ENCODE measurements around the gene CAV1. TPM values are rescaled to one million over a fixed set of nuclear protein-coding genes. Genes with fewer than 3 reads are reported as not detected.

Gene CAV1
- total and polyA plus RNA-seq, 2 experiments from 2014 or later = 16.0 to 21.1 TPM

DNA sequence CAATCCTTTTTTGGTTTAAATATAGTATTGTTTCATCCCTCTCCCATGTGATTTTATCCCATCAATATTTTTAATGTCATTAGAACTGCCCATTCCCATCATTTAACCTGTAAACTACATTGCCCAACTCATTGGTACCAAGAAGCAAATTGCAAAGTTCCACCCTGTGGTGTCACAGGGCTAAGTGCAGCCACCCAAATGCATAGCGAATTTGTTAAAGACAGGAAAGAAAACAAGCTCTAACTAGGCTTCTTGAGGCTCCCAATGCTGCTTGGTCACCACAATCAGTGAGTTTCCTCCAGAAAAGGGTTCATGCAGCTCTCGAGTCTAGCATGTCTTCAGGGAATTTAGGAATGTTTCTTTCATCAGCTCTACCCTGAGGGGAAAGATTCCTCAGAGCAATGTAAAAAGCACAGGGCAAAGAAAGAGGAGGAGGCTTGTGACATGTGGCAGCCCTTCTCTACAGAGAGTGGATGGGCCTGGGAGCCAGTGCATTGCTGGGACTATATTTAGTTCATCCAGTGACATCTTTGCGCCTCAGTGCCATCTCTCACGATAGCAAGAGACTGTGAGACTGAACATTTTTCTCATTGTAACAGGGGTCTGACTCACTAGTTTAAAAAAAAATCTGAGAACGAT, 58.1 kb downstream of the CAV1 start:
- Histone ChIP-seq H3F3A (replicated peaks; ENCODE audit: low read depth) (no peaks in the 10 kb centered on the region), H3K27ac (ENCODE audit: low read depth) (no peak overlapping the region), H3K79me2 (replicated peaks; ENCODE audit: insufficient read depth) (no peaks in the 10 kb centered on the region), H3K4me2 (no peak overlapping the region), H3K4me3 (no peak overlapping the region), H4K20me1 (replicated peaks; ENCODE audit: insufficient read depth) (no peaks in the 10 kb centered on the region), H3K4me1 (ENCODE audit: insufficient read depth) (no peaks in the 10 kb centered on the region), H3K36me3 (ENCODE audit: insufficient read depth) (no peaks in the 10 kb centered on the region), H3K27me3 (ENCODE audit: insufficient read depth) (no peaks in the 10 kb centered on the region), H3K9me2 (ENCODE audit: insufficient read depth) (peaks cover 6% of the 10 kb centered on the region), H2AFZ (no peak overlapping the region)
- Mint-ChIP-seq H3K27me3 (ENCODE audit: insufficient read depth, low read depth, poor library complexity) (no peaks in the 10 kb centered on the region), H3K4me1 (no peaks in the 10 kb centered on the region; the same call in 1 of the 3 replicates), H3K9me3 (no peaks in the 10 kb centered on the region), H3K36me3 (ENCODE audit: low read depth) (no peaks in the 10 kb centered on the region), H3K4me3 (no peak overlapping the region), H3K27ac (no peak overlapping the region)
- DNase-seq (ENCODE audit: low spot score) (no peak), ATAC-seq (no peak)
- TF ChIP-seq ZNF331 (CRISPR knock-in tag; IDR thresholded peaks at IDR 0.05; ENCODE audit: low read depth) (no peak), EZH2 (IDR thresholded peaks at IDR 0.05; ENCODE audit: low read depth, unreplicated experiment) (no peak), STAT1 (IDR thresholded peaks at IDR 0.05; ENCODE audit: unreplicated experiment) (no peak), REST (IDR thresholded peaks at IDR 0.05; ENCODE audit: unreplicated experiment) (no peak), CREB1 (CRISPR knock-in tag; IDR thresholded peaks at IDR 0.05; ENCODE audit: low read depth) (no peak), EZH2phosphoT487 (IDR thresholded peaks at IDR 0.05; ENCODE audit: unreplicated experiment) (no peak), JUNB (IDR thresholded peaks at IDR 0.05; ENCODE audit: unreplicated experiment) (no peak), NANOG (IDR thresholded peaks at IDR 0.05; ENCODE audit: borderline replicate concordance) (no peak), POLR2AphosphoS5 (IDR thresholded peaks at IDR 0.05; ENCODE audit: low read depth) (no peak), ZNF114 (CRISPR knock-in tag; IDR thresholded peaks at IDR 0.05) (no peak)
- TF ChIP-seq, protein P1, sequence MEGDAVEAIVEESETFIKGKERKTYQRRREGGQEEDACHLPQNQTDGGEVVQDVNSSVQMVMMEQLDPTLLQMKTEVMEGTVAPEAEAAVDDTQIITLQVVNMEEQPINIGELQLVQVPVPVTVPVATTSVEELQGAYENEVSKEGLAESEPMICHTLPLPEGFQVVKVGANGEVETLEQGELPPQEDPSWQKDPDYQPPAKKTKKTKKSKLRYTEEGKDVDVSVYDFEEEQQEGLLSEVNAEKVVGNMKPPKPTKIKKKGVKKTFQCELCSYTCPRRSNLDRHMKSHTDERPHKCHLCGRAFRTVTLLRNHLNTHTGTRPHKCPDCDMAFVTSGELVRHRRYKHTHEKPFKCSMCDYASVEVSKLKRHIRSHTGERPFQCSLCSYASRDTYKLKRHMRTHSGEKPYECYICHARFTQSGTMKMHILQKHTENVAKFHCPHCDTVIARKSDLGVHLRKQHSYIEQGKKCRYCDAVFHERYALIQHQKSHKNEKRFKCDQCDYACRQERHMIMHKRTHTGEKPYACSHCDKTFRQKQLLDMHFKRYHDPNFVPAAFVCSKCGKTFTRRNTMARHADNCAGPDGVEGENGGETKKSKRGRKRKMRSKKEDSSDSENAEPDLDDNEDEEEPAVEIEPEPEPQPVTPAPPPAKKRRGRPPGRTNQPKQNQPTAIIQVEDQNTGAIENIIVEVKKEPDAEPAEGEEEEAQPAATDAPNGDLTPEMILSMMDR (conservative IDR thresholded peaks at IDR 0.05; ENCODE audit: low read depth in 2 of 2) = no peak
- TF ChIP-seq, protein P2, sequence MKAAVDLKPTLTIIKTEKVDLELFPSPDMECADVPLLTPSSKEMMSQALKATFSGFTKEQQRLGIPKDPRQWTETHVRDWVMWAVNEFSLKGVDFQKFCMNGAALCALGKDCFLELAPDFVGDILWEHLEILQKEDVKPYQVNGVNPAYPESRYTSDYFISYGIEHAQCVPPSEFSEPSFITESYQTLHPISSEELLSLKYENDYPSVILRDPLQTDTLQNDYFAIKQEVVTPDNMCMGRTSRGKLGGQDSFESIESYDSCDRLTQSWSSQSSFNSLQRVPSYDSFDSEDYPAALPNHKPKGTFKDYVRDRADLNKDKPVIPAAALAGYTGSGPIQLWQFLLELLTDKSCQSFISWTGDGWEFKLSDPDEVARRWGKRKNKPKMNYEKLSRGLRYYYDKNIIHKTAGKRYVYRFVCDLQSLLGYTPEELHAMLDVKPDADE (IDR thresholded peaks at IDR 0.05) = no peak
- TF ChIP-seq, protein P3, sequence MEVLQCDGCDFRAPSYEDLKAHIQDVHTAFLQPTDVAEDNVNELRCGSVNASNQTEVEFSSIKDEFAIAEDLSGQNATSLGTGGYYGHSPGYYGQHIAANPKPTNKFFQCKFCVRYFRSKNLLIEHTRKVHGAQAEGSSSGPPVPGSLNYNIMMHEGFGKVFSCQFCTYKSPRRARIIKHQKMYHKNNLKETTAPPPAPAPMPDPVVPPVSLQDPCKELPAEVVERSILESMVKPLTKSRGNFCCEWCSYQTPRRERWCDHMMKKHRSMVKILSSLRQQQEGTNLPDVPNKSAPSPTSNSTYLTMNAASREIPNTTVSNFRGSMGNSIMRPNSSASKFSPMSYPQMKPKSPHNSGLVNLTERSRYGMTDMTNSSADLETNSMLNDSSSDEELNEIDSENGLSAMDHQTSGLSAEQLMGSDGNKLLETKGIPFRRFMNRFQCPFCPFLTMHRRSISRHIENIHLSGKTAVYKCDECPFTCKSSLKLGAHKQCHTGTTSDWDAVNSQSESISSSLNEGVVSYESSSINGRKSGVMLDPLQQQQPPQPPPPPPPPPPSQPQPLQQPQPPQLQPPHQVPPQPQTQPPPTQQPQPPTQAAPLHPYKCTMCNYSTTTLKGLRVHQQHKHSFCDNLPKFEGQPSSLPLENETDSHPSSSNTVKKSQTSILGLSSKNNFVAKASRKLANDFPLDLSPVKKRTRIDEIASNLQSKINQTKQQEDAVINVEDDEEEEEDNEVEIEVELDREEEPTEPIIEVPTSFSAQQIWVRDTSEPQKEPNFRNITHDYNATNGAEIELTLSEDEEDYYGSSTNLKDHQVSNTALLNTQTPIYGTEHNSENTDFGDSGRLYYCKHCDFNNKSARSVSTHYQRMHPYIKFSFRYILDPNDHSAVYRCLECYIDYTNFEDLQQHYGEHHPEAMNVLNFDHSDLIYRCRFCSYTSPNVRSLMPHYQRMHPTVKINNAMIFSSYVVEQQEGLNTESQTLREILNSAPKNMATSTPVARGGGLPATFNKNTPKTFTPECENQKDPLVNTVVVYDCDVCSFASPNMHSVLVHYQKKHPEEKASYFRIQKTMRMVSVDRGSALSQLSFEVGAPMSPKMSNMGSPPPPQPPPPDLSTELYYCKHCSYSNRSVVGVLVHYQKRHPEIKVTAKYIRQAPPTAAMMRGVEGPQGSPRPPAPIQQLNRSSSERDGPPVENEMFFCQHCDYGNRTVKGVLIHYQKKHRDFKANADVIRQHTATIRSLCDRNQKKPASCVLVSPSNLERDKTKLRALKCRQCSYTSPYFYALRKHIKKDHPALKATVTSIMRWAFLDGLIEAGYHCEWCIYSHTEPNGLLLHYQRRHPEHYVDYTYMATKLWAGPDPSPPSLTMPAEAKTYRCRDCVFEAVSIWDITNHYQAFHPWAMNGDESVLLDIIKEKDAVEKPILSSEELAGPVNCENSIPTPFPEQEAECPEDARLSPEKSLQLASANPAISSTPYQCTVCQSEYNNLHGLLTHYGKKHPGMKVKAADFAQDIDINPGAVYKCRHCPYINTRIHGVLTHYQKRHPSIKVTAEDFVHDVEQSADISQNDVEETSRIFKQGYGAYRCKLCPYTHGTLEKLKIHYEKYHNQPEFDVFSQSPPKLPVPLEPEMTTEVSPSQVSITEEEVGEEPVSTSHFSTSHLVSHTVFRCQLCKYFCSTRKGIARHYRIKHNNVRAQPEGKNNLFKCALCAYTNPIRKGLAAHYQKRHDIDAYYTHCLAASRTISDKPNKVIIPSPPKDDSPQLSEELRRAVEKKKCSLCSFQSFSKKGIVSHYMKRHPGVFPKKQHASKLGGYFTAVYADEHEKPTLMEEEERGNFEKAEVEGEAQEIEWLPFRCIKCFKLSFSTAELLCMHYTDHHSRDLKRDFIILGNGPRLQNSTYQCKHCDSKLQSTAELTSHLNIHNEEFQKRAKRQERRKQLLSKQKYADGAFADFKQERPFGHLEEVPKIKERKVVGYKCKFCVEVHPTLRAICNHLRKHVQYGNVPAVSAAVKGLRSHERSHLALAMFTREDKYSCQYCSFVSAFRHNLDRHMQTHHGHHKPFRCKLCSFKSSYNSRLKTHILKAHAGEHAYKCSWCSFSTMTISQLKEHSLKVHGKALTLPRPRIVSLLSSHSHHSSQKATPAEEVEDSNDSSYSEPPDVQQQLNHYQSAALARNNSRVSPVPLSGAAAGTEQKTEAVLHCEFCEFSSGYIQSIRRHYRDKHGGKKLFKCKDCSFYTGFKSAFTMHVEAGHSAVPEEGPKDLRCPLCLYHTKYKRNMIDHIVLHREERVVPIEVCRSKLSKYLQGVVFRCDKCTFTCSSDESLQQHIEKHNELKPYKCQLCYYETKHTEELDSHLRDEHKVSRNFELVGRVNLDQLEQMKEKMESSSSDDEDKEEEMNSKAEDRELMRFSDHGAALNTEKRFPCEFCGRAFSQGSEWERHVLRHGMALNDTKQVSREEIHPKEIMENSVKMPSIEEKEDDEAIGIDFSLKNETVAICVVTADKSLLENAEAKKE (CRISPR knock-in tag; IDR thresholded peaks at IDR 0.05) = no peak
